Natural killer cell (primary cell): Measurements from ENCODE around the gene NPC1. TPM values are rescaled to one million over a fixed set of nuclear protein-coding genes. Genes with fewer than 3 reads are reported as not detected.

Experiments used
- ATAC-seq, 3 donors: fragments of 150-1000 bp in 2 of 3; fragments of 200-7000 bp in 1 of 3; cut with Tn5 transposase; 1 replicate in 1 of 3; 2 replicates in 2 of 3; pipeline ENCODE4 v1.10.0; 2021; ENCODE audit warnings: mild to moderate bottlenecking in 2 of 3, moderate library complexity in 2 of 3
- DNase-seq, 2 donors: peaks; one replicate each; pipeline versions ENCODE4 v3.0.0 to v3.0.0-alpha.2; 2013 to 2021; ENCODE audit warnings: mixed read lengths in 1 of 2
- H3K27ac ChIP-seq: one replicate; pipeline ENCODE4 v1.5.1; 2013; ENCODE audit warnings: mild to moderate bottlenecking, low read length
- H3K27me3 ChIP-seq: one replicate; pipeline ENCODE4 v1.6.1; 2013; ENCODE audit warnings: low read length; ENCODE audit not compliant: control insufficient read depth, insufficient read depth
- H3K36me3 ChIP-seq: one replicate; pipeline ENCODE4 v1.6.1; 2013; ENCODE audit warnings: low read length; ENCODE audit not compliant: control insufficient read depth, insufficient read depth
- H3K4me1 ChIP-seq: one replicate; pipeline ENCODE4 v1.6.1; 2013; ENCODE audit warnings: low read length; ENCODE audit not compliant: control insufficient read depth, insufficient read depth
- H3K4me3 ChIP-seq: one replicate; pipeline ENCODE4 v1.5.1; 2013; ENCODE audit warnings: low read length
- H3K9me3 ChIP-seq: one replicate; pipeline ENCODE4 v1.6.1; 2013; ENCODE audit warnings: low read length; ENCODE audit not compliant: control insufficient read depth, insufficient read depth
- H3K27ac Mint-ChIP-seq, 2 donors: one replicate each; pipeline ENCODE4 v1.8.0; 2022; ENCODE audit warnings: mild to moderate bottlenecking in 2 of 2, mixed read lengths in 2 of 2, moderate library complexity in 1 of 2
- H3K27me3 Mint-ChIP-seq, 2 donors: one replicate each; pipeline ENCODE4 v1.8.0; 2022; ENCODE audit warnings: low read depth in 2 of 2, mixed read lengths in 2 of 2
- H3K36me3 Mint-ChIP-seq: one replicate; pipeline ENCODE4 v1.8.0; 2022; ENCODE audit warnings: mixed read lengths
- H3K4me1 Mint-ChIP-seq, 2 donors: one replicate each; pipeline ENCODE4 v1.8.0; 2022; ENCODE audit warnings: mixed read lengths in 2 of 2
- H3K4me3 Mint-ChIP-seq: one replicate; pipeline ENCODE4 v1.8.0; 2022; ENCODE audit warnings: mild to moderate bottlenecking, moderate library complexity, mixed read lengths
- H3K9me3 Mint-ChIP-seq, 2 donors: one replicate each; pipeline ENCODE4 v1.8.0; 2022; ENCODE audit warnings: mixed read lengths in 2 of 2
- CTCF ChIP-seq: fragments of 200-600 bp; IDR thresholded peaks from one replicate; pipeline ENCODE4 v1.8.0; 2022; ENCODE audit warnings: antibody characterized with exemption
- WGBS: methylation state at CpG from one replicate; pipeline ENCODE4 v1.1.7; 2013; ENCODE audit warnings: missing lambda C conversion rate; ENCODE audit not compliant: insufficient coverage; 5-methylcytosine and 5-hydroxymethylcytosine counted together
- intact Hi-C: fragments of 100-400 bp; cut with micrococcal nuclease; formaldehyde crosslinking; loops from one replicate; pipeline ENCODE4 v1.14.2; 2022
- total RNA-seq, 4 donors: library from RNA; stranded (reverse); fragments of 120-200 nt in 1 of 4; gene quantifications; one replicate each; pipeline versions ENCODE4 v1.2.3 to v1.2.4, GENCODE V29; 2013 to 2022

The NPC1 gene
- total RNA-seq, 3 donors from 2014 or later (not counting 1 experiment from before 2014, with no cell fraction given) = 143 to 203 (median 173) TPM

GRCh38 chr18:23528580-23529472, 57.5 kb downstream of the NPC1 start:
- TF ChIP-seq CTCF = no peak
- Mint-ChIP-seq H3K27me3 (no peaks in the 10 kb centered on the region), H3K9me3 (no peaks in the 10 kb centered on the region), H3K27ac (peak overlapping the region; percentile 50 to 69), H3K4me3 (no peak overlapping the region), H3K4me1 (peaks cover 4 to 6% of the 10 kb centered on the region in 2 donors), H3K36me3 (peaks cover 26% of the 10 kb centered on the region)
- ATAC-seq = peak in 1 of 3 donors; percentile 16
- Histone ChIP-seq H3K4me3 (no peak overlapping the region), H3K27ac (no peak overlapping the region), H3K27me3 (no peaks in the 10 kb centered on the region), H3K4me1 (no peaks in the 10 kb centered on the region), H3K36me3 (peaks cover 90% of the 10 kb centered on the region), H3K9me3 (no peaks in the 10 kb centered on the region)
- no peak for DNase-seq
- intact Hi-C loops = no loop called here
- 92% methylated on average over 20 of the region's 20 CpGs for WGBS

- Mint-ChIP-seq H3K36me3 (peaks cover 28% of the 10 kb centered on the region), H3K27me3 (no peaks in the 10 kb centered on the region), H3K9me3 (no peaks in the 10 kb centered on the region), H3K4me3 (no peak overlapping the region), H3K4me1 (peaks cover 4 to 9% of the 10 kb centered on the region in 2 donors), H3K27ac (peak overlapping the region; percentile 50 to 64)
- ATAC-seq = no peak
- Histone ChIP-seq H3K9me3 (no peaks in the 10 kb centered on the region), H3K36me3 (peaks cover 88% of the 10 kb centered on the region), H3K4me3 (no peak overlapping the region), H3K27ac (no peak overlapping the region), H3K4me1 (peaks cover 7% of the 10 kb centered on the region), H3K27me3 (no peaks in the 10 kb centered on the region)
- 97% methylated on average over 5 of the region's 5 CpGs for WGBS
- TF ChIP-seq CTCF = no peak
- no peak for DNase-seq
- intact Hi-C loops = no loop called here
Observed at GRCh38 chr18:23526501-23527063, 59.7 kb downstream of the NPC1 start.

- Mint-ChIP-seq H3K27me3 (no peaks in the 10 kb centered on the region), H3K4me1 (peaks cover 4 to 9% of the 10 kb centered on the region in 2 donors), H3K4me3 (no peak overlapping the region), H3K36me3 (peaks cover 33% of the 10 kb centered on the region), H3K27ac (peak overlapping the region; percentile 64 to 72), H3K9me3 (no peaks in the 10 kb centered on the region)
- peaks cover 7% of the 10 kb centered on the region for H3K4me1 ChIP-seq
- ATAC-seq = no peak
- intact Hi-C loops = no loop called here
- H3K4me3 ChIP-seq = no peak overlapping the region
- DNase-seq = no peak
- no peaks in the 10 kb centered on the region for H3K9me3 ChIP-seq
- 94% methylated on average over 14 of the region's 14 CpGs for WGBS
- H3K27ac ChIP-seq = no peak overlapping the region
- no peak for TF ChIP-seq CTCF
- H3K27me3 ChIP-seq = no peaks in the 10 kb centered on the region
- peaks cover 87% of the 10 kb centered on the region for H3K36me3 ChIP-seq
Observed at GRCh38 chr18:23524213-23524707, 62.0 kb downstream of the NPC1 start.
